KBM-7 (cell line): ENCODE data around the gene CD96.
A peak's percentile ranks its signal among the peaks of the same experiment; 100 is the strongest.
"Not testable (repeated sequence)": the region's sequence is repeated elsewhere in the genome, so short reads cannot be mapped to it uniquely, and the experiment has no call there.

Experiments used
- DNase-seq: peaks from one replicate; pipeline ENCODE4 v3.0.0-alpha.2; 2015
- in situ Hi-C: fragments of 300-500 bp; cut with MboI; formaldehyde crosslinking; loops from 2 replicates; pipeline ENCODE4 v1.14.3; 2020; ENCODE audit warnings: low sequenced_read_pairs, low pct_unique_long_range_greater_than_20kb, mixed read lengths

Gene CD96

DNA sequence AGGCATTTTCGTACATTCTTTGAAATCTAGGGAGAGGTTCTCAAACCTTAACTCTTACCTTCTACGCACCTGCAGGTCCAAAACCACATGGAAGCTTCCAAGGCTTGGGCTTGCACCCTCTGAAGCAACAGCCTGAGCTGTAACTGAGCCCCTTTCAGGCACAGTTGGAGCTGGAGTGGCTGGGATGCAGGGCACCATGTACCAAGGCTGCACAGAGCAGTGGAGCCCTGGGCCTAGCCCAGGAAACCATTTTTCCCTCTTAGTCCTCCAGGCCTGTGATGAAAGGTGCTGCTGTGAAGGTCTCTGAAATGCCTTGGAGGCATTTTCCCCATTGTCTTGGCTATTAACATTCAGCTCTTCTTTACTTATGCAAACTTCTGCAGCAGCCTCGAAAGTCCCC is 120.0 kb downstream of the CD96 start:
- DNase-seq, result no peak
- in situ Hi-C loops, result no loop called here

- in situ Hi-C loops, result no loop called here
- DNase-seq, result peak; percentile 55
Observed at GRCh38 chr3:111662907-111663306, 120.9 kb downstream of the CD96 start.

- in situ Hi-C loops, result no loop called here
- no peak for DNase-seq
Observed at GRCh38 chr3:111666041-111666735, 124.2 kb downstream of the CD96 start.

DNA sequence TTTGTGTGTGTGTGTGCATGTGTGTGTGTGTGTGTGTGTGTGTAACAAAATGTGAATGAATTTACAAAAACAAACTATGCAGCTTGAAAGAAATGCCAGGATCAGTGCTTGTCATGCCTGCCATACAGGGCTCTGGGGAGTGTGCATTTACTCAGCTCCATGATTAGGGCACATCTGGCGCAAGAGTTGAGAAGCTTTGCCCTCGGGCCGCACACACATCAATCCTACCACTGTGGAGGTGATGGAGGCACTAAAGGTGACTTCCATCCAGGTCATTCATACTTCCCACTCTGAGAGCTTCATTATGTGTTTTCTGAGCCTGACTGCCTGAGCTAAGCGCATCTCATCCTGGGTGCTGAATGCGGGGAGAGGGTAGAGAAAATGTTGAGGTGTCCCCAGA is 125.2 kb downstream of the CD96 start:
- in situ Hi-C loops, result no loop called here
- DNase-seq, result no peak

DNA sequence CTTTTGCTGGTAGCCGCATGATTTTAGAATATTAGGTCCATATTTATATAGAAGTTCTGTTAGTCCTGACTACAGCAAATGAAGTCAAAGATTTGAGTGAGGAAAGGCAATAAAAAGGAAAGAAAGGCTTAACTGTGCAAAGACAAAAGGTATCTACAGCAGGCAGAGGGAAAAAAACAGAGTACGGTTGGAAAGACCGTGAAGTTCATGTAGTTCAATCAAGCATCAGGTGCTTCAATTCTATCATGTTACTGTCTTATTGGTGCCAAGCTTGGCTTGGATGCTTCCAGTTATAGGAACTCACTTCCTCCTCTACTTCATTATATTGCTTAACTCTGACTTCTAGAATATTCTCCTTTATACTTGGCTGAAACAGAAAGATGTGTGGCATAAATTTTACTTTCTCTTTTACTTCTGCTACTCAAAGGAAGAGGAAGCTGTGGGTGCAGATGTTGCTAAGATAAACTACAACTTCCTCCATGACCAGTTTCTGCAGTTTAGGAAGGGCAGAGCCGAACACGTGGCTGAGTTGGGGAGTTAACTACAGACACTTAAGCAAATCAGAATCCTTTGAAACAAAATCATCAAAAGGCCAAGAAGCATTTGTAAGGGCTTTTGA is 125.7 kb downstream of the CD96 start:
- in situ Hi-C loops, result no loop called here
- DNase-seq, result peak; percentile 96

GRCh38 chr3:111668326-111668725 is 126.3 kb downstream of the CD96 start:
- DNase-seq, result no peak
- in situ Hi-C loops, result no loop called here

DNA sequence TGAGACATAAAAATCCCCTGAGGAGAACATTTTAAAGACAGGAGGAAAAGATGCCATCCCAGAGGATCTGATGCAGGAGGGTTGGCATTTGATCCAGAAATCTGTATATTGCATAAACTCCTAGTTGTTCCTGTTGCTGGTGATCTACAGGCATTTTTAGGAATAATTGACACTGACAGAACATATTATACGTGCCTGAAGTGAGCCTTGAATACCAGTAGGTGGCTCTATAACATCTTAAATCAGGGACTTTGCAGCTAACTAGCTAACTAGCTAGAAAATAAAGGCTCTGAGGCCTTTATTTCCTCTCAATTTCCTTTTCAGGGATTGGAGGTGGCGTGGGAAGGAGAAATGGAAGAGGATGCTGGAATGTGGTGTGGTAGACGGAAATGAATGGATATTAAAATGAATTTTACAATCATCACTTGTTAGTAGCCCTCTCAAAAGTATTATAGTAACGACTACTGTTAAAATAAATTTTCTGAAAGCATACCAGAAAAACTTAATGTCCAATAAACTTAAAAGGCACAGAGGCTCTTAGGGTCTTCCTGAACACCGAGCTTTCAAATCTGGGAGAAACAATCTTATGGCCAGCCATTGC is 127.0 kb downstream of the CD96 start:
- in situ Hi-C loops, result no loop called here

DNA sequence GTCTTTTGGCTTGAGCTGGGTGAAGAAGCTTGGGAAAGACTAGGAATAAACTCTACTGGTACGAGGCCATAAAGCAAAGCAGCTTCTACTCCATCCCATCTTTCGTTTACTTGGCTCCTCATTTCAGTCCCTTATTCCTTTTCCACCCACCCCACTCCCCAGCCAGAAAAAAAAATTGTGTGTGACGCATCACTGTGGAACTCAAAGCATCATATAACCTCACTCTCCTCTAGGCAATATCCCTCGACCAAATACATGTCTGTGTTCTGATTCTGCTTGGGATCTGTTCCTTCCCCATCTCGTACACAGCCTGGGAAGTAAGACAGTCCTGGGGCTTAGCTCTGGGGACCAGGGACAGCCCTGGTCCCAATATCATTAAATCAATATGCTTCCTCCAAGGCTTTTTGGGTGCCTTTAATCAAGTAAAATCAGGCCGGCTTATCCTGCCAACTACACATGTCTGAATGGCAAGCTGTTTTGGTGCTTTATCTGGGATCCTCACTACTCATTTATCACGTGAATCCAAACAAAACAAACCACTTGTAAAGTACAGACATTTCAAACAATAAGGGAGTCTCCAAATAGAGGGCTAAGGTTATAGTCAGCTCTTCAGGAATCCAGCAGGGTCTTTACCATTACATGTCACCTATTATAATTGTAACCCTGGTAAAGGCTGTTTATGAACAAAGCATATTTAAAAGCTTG is 128.1 kb downstream of the CD96 start:
- no peak for DNase-seq
- in situ Hi-C loops, result no loop called here

More for the DNA sequence above, 127.0 kb downstream of the CD96 start:
- peak; percentile 68 for DNase-seq

DNA sequence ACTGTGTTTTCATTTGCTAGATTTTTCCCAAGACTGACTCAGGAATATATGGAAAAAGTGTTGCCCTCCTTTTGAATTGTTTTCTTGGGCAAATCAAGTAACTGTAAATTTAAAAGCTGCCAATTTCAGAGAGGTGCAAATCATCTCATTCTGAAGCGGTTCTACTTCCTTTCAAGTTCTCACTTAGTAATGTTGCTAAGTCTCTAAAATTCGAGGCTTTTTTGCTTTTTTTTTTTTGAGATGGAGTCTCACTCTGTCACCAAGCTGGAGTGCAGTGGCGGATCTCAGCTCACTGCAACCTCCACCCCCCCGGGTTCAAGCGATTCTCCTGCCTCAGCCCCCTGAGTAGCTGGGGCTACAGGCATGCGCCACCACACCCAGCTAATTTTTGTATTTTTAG is 130.5 kb downstream of the CD96 start:
- DNase-seq, in situ Hi-C loops: not testable (repeated sequence)

DNA sequence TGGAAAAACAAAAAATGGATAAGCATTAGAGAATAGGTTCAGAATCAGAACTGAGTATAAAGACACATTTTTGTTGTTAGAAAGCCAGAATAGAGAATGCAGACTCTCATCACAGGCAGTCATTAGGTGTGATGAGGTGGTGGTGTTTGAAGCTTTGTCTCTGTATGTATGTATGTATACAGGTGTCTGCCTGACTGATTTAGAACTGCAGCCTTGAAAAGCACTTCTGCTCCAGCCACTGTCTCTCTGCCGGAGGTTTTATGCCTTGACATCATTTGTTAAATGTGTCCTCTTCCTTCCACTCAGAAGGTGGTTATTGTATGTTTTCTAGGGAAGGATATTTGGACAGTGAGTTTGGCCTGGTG is 133.8 kb downstream of the CD96 start:
- DNase-seq, result no peak
- in situ Hi-C loops, result no loop called here

GRCh38 chr3:111676211-111677006 is 134.4 kb downstream of the CD96 start:
- in situ Hi-C loops, result no loop called here
- DNase-seq, result no peak

- DNase-seq, result no peak
- in situ Hi-C loops, result no loop called here
Observed at GRCh38 chr3:111677007-111677392, 135.0 kb downstream of the CD96 start.

- DNase-seq, result no peak
- in situ Hi-C loops, result no loop called here
Observed at GRCh38 chr3:111681661-111682426, 139.8 kb downstream of the CD96 start.

DNA sequence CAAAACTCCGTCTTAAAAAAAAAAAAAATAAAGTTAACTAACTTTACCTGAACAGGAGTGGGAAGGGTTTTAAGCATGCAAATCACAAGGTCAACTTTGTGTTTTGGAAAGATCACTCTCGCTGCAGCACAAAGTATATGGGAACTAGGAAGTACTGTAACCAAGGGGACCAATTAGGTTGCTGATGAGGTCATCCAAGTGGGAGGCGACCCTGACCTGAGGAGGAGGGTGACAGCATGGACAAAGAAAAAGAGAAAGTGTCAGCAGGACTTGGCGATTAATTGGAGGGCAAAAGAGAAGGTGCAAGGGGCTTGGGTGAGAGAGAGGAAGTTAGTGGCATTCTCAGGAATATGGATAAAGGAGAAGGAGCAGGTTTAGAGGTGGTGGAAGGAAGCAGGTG is 142.6 kb downstream of the CD96 start:
- no peak for DNase-seq
- in situ Hi-C loops, result no loop called here

DNA sequence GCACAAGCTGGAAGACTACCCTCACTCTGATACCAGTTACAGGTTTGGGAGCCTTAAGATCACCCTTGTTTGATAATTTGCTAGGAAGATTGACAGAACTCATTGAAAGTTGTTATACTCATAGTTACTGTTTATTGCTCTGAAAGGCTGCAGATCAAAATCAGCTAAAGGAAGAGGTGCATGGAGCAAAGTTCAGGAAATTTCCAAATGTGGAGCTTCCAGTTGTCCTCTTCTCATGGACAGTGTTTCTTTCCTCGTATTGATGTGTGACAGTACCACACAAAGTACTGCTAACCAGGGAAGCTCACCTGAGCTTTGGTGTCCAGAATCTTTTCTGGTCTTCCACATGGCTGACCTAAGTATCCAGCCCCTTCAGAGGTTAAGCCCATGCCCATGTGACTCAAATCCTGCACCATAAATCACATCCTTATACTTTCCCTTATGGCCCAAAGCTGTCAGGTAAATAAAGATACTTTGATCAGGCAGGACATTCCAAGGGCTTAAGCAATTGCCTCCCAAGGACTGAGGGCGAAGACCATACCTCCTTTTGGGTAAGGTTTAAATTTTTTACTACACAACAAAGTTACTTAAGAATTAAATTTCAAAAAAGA is 146.3 kb downstream of the CD96 start:
- DNase-seq, result no peak
- in situ Hi-C loops, result no loop called here

GRCh38 chr3:111690242-111690641 is 148.2 kb downstream of the CD96 start:
- DNase-seq, result no peak
- in situ Hi-C loops, result no loop called here

- no peak for DNase-seq
Observed at GRCh38 chr3:111691293-111691909, 149.4 kb downstream of the CD96 start.

More at GRCh38 chr3:111691293-111691909, 149.4 kb downstream of the CD96 start:
- in situ Hi-C loops, result no loop called here
